ENCODE data around the gene MBD5.

- TF ChIP-seq CTCF (conservative IDR thresholded peaks at IDR 0.05; ENCODE audit: low read depth, low read length) (no peak), POLR2A (IDR thresholded peaks at IDR 0.05; ENCODE audit: low read depth, low read length) (no peak), RFX5 (IDR thresholded peaks at IDR 0.05; ENCODE audit: low read depth, low read length) (no peak), RCOR1 (IDR thresholded peaks at IDR 0.05; ENCODE audit: insufficient replicate concordance, low read length) (no peak), CEBPB (IDR thresholded peaks at IDR 0.05; ENCODE audit: low read depth, low read length) (no peak)
- TF ChIP-seq, protein P1, sequence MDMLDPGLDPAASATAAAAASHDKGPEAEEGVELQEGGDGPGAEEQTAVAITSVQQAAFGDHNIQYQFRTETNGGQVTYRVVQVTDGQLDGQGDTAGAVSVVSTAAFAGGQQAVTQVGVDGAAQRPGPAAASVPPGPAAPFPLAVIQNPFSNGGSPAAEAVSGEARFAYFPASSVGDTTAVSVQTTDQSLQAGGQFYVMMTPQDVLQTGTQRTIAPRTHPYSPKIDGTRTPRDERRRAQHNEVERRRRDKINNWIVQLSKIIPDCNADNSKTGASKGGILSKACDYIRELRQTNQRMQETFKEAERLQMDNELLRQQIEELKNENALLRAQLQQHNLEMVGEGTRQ (IDR thresholded peaks at IDR 0.05; ENCODE audit: low read depth, low read length) = no peak
These were observed 188.7 kb downstream of the MBD5 start for GRCh38 chr2:148209603-148210002.

Data from IMR-90 (cell line).